BE2C (cell line): ENCODE measurements around the gene CSNK1E.

Experiments
- DNase-seq: peaks from one replicate; pipeline ENCODE4 v3.0.0-alpha.2; 2020
- H3K27me3 ChIP-seq: fragments of 250-450 bp; sonication (Bioruptor Pico); 2 replicates; pipeline ENCODE4 v1.5.1; 2020; ENCODE audit warnings: mild to moderate bottlenecking
- H3K36me3 ChIP-seq: fragments of 250-450 bp; sonication (Bioruptor Pico); 2 replicates; pipeline ENCODE4 v1.5.1; 2020; ENCODE audit warnings: mild to moderate bottlenecking
- H3K4me1 ChIP-seq: fragments of 250-450 bp; sonication (Bioruptor Pico); 2 replicates; pipeline ENCODE4 v1.5.1; 2020
- H3K4me3 ChIP-seq: 2 replicates; pipeline ENCODE4 v1.5.1; 2011; ENCODE audit warnings: low read depth, low read length
- H3K9me3 ChIP-seq: fragments of 250-450 bp; sonication (Bioruptor Pico); 2 replicates; pipeline ENCODE4 v1.5.1; 2020
- TF ChIP-seq, protein P1 (sequence below): IDR thresholded peaks from 2 replicates; pipeline ENCODE4 v1.5.1; 2012; ENCODE audit warnings: mild to moderate bottlenecking, low read depth, low read length

CSNK1E gene

DNA sequence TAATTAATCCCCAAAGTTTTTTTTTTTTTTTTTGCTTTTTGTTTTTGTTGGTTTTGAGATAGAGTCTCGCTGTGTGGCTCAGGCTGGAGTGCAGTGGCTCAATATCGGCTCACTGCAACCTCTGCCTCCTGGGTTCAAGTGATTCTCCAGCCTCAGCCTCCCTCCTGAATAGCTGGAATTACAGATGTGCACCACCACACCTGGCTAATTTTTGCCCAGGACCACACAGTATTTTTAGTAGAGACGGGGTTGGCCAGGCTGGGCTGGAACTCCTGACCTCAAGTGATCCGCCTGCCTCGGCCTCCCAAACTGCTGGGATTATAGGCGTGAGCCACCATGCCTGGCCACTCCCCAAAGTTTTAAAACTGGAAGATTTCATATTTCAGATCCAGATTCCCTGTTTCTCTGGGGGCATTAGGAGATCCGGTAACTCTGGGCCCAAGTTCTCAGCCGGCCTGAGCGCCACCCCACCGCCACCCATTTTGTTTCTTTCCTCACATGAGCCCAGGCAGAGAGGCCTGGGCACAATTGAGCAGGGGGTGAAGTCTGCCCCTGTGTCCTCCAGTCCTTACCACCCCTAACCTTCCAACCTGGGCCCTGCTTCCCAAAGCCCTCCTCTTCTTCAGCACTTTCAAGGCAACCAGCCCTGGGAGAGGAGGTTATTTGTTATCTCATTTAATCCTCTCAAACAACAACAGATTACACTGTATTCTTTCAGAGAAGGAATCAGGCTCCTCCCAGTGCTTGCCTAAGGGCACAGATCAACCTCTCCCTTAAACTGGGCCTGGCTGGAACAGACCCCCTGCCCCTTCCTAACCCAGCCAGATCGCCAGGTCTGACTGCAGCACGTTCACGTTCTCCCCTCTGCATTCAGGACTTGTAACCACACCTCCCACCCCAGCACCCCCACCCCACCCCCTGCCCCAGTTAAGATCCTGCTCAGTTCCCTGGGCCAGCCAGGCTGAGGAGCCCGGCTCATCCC is 1.9 kb upstream of the CSNK1E start:
- Histone ChIP-seq H3K4me1 (peaks cover 12% of the 10 kb centered on the region), H3K27me3 (no peaks in the 10 kb centered on the region), H3K36me3 (peaks cover 8% of the 10 kb centered on the region), H3K4me3 (no peak overlapping the region), H3K9me3 (no peaks in the 10 kb centered on the region)
- TF ChIP-seq, protein P1, sequence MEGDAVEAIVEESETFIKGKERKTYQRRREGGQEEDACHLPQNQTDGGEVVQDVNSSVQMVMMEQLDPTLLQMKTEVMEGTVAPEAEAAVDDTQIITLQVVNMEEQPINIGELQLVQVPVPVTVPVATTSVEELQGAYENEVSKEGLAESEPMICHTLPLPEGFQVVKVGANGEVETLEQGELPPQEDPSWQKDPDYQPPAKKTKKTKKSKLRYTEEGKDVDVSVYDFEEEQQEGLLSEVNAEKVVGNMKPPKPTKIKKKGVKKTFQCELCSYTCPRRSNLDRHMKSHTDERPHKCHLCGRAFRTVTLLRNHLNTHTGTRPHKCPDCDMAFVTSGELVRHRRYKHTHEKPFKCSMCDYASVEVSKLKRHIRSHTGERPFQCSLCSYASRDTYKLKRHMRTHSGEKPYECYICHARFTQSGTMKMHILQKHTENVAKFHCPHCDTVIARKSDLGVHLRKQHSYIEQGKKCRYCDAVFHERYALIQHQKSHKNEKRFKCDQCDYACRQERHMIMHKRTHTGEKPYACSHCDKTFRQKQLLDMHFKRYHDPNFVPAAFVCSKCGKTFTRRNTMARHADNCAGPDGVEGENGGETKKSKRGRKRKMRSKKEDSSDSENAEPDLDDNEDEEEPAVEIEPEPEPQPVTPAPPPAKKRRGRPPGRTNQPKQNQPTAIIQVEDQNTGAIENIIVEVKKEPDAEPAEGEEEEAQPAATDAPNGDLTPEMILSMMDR = no peak
- no peak for DNase-seq

DNA sequence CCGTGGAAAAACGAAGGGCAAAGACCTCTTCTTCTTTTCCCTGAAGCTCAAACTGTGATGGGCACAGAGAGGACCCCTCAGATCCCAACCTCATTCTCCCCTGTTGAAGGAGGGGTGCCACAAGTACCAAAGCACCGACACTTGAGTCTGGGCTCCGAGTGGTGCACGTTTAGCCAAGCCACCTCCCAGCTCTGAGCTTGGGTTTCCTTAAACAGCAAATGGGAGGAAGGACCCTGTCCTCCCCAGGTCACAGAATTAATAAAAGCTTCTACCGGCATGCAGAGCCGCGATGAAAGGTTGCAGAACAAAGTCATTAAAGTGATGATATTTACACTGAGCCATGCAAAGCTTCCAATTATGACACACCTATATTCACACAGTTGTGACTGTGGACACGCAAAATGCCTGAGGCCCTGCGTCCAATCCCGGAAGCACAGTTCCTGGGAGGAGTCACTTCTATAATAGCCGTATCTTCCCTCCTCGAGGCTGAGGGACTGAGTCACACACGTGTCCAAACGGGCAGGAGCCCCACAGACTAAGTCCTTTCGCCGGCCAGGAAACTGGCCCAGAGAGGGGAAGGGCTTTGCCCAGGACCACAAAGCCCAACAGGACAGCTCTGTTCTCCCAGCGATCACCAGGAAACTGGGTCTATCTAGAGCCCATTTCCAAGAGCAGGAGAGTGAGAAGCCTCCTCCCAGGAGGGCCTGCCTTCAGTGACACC is 922 bp upstream of the CSNK1E start:
- H3K4me3 ChIP-seq = peak overlapping the region; percentile 72
- peaks cover 12% of the 10 kb centered on the region for H3K4me1 ChIP-seq
- peak; percentile 68 for DNase-seq
- TF ChIP-seq, protein P1 = no peak
- H3K36me3 ChIP-seq = peaks cover 18% of the 10 kb centered on the region
- H3K27me3 ChIP-seq = no peaks in the 10 kb centered on the region
- no peaks in the 10 kb centered on the region for H3K9me3 ChIP-seq

DNA sequence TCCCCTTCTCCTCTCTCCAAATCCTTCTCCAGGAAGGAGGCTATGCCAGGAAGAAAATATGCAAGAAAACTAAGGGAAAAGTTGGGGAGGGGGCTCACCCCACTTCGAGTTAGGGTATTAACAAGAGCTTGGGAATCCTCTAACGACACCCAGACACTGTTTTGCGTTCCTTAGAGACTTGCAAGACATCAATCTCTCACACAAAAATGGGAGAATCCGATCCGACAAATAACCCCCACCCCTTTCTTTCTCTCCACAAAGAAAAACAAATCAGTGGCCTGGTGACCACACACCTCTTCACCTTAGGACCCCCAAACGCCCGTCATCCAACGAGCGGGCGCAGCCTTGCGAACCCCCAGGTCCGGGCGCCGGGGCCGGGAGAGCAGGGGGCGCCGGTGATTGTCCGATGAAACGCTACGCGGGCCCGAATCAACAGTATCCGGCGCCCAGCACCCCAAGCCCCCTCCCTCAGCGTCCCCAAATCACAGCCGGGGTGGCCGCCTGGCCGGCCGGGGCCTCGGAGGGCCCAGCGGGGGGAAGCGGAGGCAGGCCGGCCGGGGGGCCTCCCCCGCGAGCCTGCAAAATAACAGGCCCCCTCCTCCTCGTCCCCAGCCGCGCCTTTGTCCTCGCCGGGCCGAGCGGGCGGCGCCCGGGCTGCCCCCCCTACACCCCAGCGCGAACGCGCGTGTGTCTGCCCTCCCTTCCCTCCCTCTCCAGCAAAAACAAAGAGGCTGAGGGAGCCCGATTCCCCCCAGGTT is 690 bp downstream of the CSNK1E start:
- Histone ChIP-seq H3K27me3 (no peaks in the 10 kb centered on the region), H3K36me3 (peaks cover 34% of the 10 kb centered on the region), H3K4me3 (peak overlapping the region; percentile 74), H3K4me1 (peaks cover 12% of the 10 kb centered on the region), H3K9me3 (no peaks in the 10 kb centered on the region)
- TF ChIP-seq, protein P1 = no peak
- peak; percentile 56 for DNase-seq

DNA sequence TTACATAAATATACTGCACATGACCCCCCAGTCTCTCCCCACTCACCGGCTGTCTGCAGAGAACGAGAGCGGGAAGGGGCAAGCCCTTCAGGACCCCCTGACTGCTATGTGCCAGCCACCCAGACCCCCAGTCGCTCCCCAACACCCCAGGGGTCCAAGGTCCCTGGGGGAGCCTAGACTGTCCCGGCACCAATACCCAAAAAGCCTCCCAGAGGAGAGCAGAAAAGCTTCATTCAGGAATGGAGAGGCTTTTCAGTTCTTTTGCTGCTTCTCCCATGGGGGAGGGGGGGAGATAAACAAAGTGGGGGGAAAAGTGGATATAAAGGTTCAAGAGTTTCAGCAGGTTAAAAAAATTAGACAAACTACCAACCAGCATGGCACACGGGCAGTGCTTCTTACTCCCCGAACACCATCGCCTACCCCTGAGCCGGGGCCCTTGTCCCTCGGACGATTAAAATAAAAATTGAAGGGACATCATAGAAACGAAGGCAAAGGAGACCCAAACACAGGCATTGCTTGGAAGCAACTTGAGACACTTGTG is 1.3 kb downstream of the CSNK1E start:
- Histone ChIP-seq H3K4me1 (peaks cover 17% of the 10 kb centered on the region), H3K4me3 (peak overlapping the region; percentile 74), H3K36me3 (peaks cover 40% of the 10 kb centered on the region), H3K27me3 (no peaks in the 10 kb centered on the region), H3K9me3 (no peaks in the 10 kb centered on the region)
- TF ChIP-seq, protein P1 = no peak
- no peak for DNase-seq

DNA sequence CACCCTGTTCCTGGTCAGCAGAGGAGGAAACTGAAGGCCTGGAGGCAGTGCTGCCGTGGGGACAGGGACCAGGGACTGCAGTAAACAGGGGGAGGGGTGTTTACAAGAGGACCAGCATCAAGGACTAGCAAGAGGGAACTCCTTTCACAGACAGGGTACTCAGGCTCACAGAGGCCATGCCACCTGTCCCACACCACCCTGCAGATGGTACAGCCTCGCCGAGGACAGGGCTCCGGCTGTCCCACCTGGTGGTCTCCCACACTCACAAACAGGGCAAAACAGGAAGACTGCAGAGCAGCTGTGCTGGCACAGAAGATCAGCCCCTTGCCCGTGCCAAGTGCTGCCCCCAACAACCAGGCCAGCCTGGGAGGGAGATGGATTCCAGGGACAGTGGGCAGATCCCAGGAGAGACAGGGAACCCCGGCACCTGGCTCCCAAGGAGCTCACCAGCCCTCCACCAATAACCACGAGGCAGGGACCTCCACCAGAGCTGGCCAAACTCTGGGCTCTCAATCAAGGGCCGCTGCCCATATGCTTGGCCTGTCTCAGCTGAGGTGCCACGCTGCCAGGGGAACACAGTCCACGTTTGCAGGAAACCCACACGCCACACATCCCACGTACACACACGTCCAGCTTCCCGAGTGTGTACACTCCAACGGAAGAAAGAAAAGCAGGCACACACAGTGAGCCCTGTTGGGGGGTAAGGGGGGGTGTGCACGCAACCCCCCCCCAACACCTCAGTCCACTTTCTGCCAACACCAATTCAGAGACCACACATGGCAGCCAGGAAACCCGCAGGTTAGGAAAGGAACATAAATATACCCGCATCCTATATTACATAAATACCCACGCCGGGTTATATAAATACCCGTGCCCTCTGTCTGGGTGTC is 2.1 kb downstream of the CSNK1E start:
- Histone ChIP-seq H3K4me3 (peak overlapping the region; percentile 74), H3K27me3 (no peaks in the 10 kb centered on the region), H3K9me3 (no peaks in the 10 kb centered on the region), H3K36me3 (peaks cover 47% of the 10 kb centered on the region), H3K4me1 (peaks cover 22% of the 10 kb centered on the region)
- DNase-seq = no peak
- TF ChIP-seq, protein P1 = no peak
